IPS-20b (cell line): ENCODE measurements around the gene KIF22.

Source experiments
- H3K27ac ChIP-seq: one replicate; pipeline ENCODE4 v1.5.1; 2013; ENCODE audit warnings: low read length
- H3K27me3 ChIP-seq: 2 replicates; pipeline ENCODE4 v1.6.1; 2013; ENCODE audit warnings: mild to moderate bottlenecking, low read length, inconsistent platforms; ENCODE audit not compliant: insufficient read depth
- H3K36me3 ChIP-seq: 2 replicates; pipeline ENCODE4 v1.6.1; 2013; ENCODE audit warnings: low read depth, mild to moderate bottlenecking, inconsistent platforms, low read length, moderate library complexity; ENCODE audit not compliant: insufficient read depth
- H3K4me1 ChIP-seq: 2 replicates; pipeline ENCODE4 v1.6.1; 2013; ENCODE audit warnings: mild to moderate bottlenecking, control low read depth, inconsistent platforms, low read length, moderate library complexity; ENCODE audit not compliant: insufficient read depth
- H3K4me3 ChIP-seq: 2 replicates; pipeline ENCODE4 v1.5.1; 2013; ENCODE audit warnings: mild to moderate bottlenecking, low read length, inconsistent platforms
- H3K9ac ChIP-seq: 2 replicates; pipeline ENCODE4 v1.6.1; 2013; ENCODE audit warnings: low read depth, mild to moderate bottlenecking, inconsistent platforms, low read length, moderate library complexity
- H3K9me3 ChIP-seq: 2 replicates; pipeline ENCODE4 v1.6.1; 2013; ENCODE audit warnings: mild to moderate bottlenecking, low read depth, low read length, inconsistent platforms; ENCODE audit not compliant: insufficient read depth

The KIF22 gene

GRCh38 chr16:29840240-29840639 lies 49.7 kb downstream of the KIF22 start:
- no peak overlapping the region for H3K4me3 ChIP-seq
- H3K27ac ChIP-seq: no peak overlapping the region
- H3K36me3 ChIP-seq: no peaks in the 10 kb centered on the region
- H3K4me1 ChIP-seq: no peaks in the 10 kb centered on the region
- H3K27me3 ChIP-seq: no peaks in the 10 kb centered on the region
- H3K9ac ChIP-seq: no peak overlapping the region
- H3K9me3 ChIP-seq: no peaks in the 10 kb centered on the region

- H3K27me3 ChIP-seq: no peaks in the 10 kb centered on the region
- no peaks in the 10 kb centered on the region for H3K4me1 ChIP-seq
- H3K27ac ChIP-seq: no peak overlapping the region
- H3K36me3 ChIP-seq: no peaks in the 10 kb centered on the region
- H3K9ac ChIP-seq: no peak overlapping the region
- H3K9me3 ChIP-seq: no peaks in the 10 kb centered on the region
- no peak overlapping the region for H3K4me3 ChIP-seq
Measured at GRCh38 chr16:29841631-29842030, 51.1 kb downstream of the KIF22 start.

GRCh38 chr16:29842732-29843346 lies 52.3 kb downstream of the KIF22 start:
- H3K9me3 ChIP-seq: no peaks in the 10 kb centered on the region
- no peak overlapping the region for H3K27ac ChIP-seq
- H3K9ac ChIP-seq: no peak overlapping the region
- no peak overlapping the region for H3K4me3 ChIP-seq
- H3K36me3 ChIP-seq: no peaks in the 10 kb centered on the region
- H3K27me3 ChIP-seq: no peaks in the 10 kb centered on the region
- no peaks in the 10 kb centered on the region for H3K4me1 ChIP-seq

GRCh38 chr16:29843931-29844330 lies 53.4 kb downstream of the KIF22 start:
- H3K36me3 ChIP-seq: no peaks in the 10 kb centered on the region
- H3K4me1 ChIP-seq: no peaks in the 10 kb centered on the region
- no peak overlapping the region for H3K9ac ChIP-seq
- H3K27me3 ChIP-seq: no peaks in the 10 kb centered on the region
- H3K27ac ChIP-seq: no peak overlapping the region
- no peak overlapping the region for H3K4me3 ChIP-seq
- no peaks in the 10 kb centered on the region for H3K9me3 ChIP-seq

GRCh38 chr16:29844575-29845331 lies 54.2 kb downstream of the KIF22 start:
- no peaks in the 10 kb centered on the region for H3K36me3 ChIP-seq
- no peaks in the 10 kb centered on the region for H3K4me1 ChIP-seq
- H3K9ac ChIP-seq: no peak overlapping the region

GRCh38 chr16:29845656-29846055 lies 55.1 kb downstream of the KIF22 start:
- Histone ChIP-seq H3K36me3 (no peaks in the 10 kb centered on the region), H3K4me3 (no peak overlapping the region), H3K27ac (no peak overlapping the region), H3K4me1 (no peaks in the 10 kb centered on the region), H3K27me3 (no peaks in the 10 kb centered on the region), H3K9ac (no peak overlapping the region), H3K9me3 (no peaks in the 10 kb centered on the region)

More at GRCh38 chr16:29844575-29845331, 54.2 kb downstream of the KIF22 start:
- H3K27ac ChIP-seq: no peak overlapping the region
- no peaks in the 10 kb centered on the region for H3K27me3 ChIP-seq
- no peak overlapping the region for H3K4me3 ChIP-seq
- no peaks in the 10 kb centered on the region for H3K9me3 ChIP-seq

- Histone ChIP-seq H3K9ac (no peak overlapping the region), H3K27ac (no peak overlapping the region), H3K9me3 (no peaks in the 10 kb centered on the region), H3K4me3 (no peak overlapping the region), H3K36me3 (no peaks in the 10 kb centered on the region), H3K4me1 (no peaks in the 10 kb centered on the region), H3K27me3 (no peaks in the 10 kb centered on the region)
Measured at GRCh38 chr16:29848420-29849297, 58.1 kb downstream of the KIF22 start.

GRCh38 chr16:29849505-29849904 lies 59.0 kb downstream of the KIF22 start:
- H3K4me3 ChIP-seq: no peak overlapping the region
- no peak overlapping the region for H3K9ac ChIP-seq
- no peaks in the 10 kb centered on the region for H3K36me3 ChIP-seq
- H3K9me3 ChIP-seq: no peaks in the 10 kb centered on the region
- H3K4me1 ChIP-seq: no peaks in the 10 kb centered on the region
- no peak overlapping the region for H3K27ac ChIP-seq
- no peaks in the 10 kb centered on the region for H3K27me3 ChIP-seq

GRCh38 chr16:29850998-29851397 lies 60.4 kb downstream of the KIF22 start:
- Histone ChIP-seq H3K27me3 (no peaks in the 10 kb centered on the region), H3K4me3 (no peak overlapping the region), H3K9ac (no peak overlapping the region), H3K36me3 (no peaks in the 10 kb centered on the region), H3K9me3 (no peaks in the 10 kb centered on the region), H3K4me1 (no peaks in the 10 kb centered on the region), H3K27ac (no peak overlapping the region)

GRCh38 chr16:29852654-29853053 lies 62.1 kb downstream of the KIF22 start:
- no peak overlapping the region for H3K9ac ChIP-seq
- H3K4me3 ChIP-seq: no peak overlapping the region
- H3K36me3 ChIP-seq: no peaks in the 10 kb centered on the region
- H3K4me1 ChIP-seq: no peaks in the 10 kb centered on the region
- no peaks in the 10 kb centered on the region for H3K27me3 ChIP-seq
- no peak overlapping the region for H3K27ac ChIP-seq
- no peaks in the 10 kb centered on the region for H3K9me3 ChIP-seq

- peaks cover 14% of the 10 kb centered on the region for H3K36me3 ChIP-seq
- H3K4me3 ChIP-seq: no peak overlapping the region
- no peaks in the 10 kb centered on the region for H3K9me3 ChIP-seq
- H3K9ac ChIP-seq: no peak overlapping the region
- H3K27ac ChIP-seq: no peak overlapping the region
- H3K4me1 ChIP-seq: no peaks in the 10 kb centered on the region
- no peaks in the 10 kb centered on the region for H3K27me3 ChIP-seq
Measured at GRCh38 chr16:29854520-29855100, 64.1 kb downstream of the KIF22 start.
